Activated gamma-delta T cell treated with Interleukin-2 at 50 U/mL for 16 hours (primary cell): ENCODE results near the gene AADACL4.
"Not testable (repeated sequence)": the region's sequence is repeated elsewhere in the genome, so short reads cannot be mapped to it uniquely, and the experiment has no call there.

Experiments
- DNase-seq: peaks from one replicate; pipeline ENCODE4 v3.0.0-alpha.2; 2020

AADACL4 gene

DNA sequence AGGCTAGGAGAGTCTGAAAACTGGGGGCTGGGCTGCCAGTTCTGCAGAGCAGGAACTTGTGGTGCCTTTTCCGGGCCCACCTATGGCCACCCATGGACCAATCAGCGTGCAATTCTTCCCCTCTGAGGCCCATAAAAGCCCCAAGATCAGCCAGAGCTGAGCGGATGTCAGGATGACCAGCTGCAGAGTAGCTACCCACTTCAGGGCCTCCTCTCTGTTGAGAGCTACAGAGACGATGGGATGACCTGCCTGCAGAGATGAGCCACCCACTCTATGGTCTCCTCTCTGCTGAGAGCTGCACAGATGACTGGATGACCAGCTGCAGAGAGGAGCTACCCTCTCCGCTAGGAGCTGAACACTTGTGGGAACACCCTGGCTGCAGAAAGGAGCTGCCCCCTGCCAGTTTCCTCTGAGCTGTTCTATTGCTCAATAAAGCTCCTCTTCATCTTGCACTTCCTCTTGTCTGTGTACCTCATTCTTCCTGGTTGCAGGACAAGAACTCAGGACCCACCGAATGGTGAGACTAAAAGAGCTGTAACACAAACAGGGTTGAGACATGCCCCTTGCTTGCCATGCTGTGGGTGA is 12.8 kb upstream of the AADACL4 start:
- DNase-seq, result no peak

DNA sequence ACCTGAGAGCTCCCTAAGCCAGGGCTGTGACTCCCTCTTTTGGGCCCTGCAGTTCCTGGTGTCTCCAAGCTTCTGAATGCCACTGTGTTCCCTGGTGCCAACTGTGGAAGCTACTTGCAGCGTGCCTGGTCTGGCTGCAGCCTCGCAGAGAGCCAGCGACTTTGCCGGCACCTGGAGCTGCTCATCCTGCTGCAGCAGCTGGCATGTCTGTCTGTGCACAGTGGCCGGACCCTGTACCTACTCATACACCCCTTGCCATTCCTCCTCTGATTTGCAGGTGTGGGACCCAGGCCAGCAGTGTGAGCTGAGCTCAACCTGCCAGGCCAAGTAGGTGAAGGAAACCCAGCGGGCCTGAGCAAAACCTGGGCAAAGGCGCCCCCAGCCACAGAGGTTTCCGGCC is 12.3 kb upstream of the AADACL4 start:
- DNase-seq, result no peak

DNA sequence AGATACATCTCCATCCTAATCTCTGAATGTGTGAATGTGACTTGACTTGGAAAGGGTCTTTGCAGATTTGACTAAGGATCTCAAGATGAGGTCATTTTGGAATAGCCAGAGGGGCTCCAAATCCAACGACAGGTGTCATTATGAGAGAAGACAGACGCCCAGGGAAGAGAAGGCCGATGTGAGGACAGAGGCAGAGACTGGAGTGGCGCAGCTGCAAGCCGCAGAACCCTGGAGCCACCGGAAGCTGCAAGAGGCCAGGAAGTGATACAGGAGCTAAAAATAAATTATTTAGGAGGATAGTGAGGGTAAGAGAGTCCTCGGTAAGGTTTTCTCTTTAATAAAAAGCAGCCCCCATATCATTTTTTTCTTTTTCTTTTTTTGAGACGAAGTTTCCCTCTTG is 9.7 kb upstream of the AADACL4 start:
- DNase-seq, result no peak

DNA sequence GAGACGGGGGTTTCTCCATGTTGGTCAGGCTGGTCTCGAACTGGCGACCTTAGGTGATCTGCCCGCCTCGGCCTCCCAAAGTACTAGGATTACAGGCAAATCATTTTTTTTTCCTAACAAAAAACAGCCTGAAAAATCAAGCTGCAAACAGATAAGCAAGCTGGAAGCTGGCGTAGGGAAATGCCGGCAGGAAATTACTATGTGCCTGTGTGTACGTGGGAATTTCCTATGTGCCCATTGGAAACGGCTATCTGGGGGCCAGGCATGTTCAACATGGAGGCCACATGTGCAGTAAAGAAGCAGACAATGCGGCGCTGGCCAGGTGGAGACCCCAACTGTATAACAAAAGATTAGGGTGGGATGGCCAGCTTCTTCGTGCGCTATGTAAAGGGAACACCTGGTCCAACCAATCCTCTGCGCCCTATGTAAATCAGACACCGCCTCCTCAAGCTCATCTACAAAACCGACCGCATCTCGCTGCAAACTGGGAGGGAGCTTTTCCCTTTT is 9.1 kb upstream of the AADACL4 start:
- no peak for DNase-seq

DNA sequence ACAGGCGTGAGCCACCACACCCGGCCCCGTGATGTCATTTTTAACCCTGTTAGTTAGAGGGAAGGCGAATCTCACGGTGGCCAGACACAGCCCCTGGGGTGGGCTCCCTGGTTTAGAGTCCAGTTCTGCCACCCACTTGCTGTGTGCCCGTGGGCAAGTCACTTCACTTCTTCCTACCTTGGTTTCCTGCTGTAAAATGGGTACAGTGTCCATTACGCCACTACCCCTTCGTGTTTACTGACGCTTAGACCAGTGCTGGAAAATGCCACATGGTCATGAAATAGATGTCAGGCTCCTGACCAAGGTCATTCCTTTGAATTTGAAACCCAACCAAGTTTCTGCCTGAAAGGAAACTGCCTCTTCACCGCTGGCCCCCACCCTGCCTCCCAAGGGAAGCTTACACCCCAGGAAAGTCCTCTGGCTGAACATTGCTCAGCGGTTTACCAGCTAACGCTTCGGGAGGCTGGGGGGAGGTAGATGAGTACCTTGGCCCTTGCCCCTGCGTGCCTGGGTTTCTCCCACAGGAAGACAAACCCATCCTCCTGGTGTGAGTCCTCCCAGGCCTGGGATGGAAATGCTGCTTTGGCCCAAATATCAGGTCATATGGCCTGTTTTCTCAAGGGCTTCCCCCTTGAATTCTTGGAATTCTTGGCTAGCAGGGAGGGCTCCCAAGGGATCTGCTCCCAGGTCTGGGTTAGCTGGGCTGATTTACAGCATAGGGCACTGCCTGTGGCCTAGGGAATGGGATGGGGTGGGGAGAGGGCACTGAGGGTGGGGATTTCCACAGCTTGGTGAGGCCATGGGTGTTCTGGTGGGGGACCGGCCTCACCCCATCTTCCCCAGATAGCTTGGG is 7.6 kb upstream of the AADACL4 start:
- no peak for DNase-seq

DNA sequence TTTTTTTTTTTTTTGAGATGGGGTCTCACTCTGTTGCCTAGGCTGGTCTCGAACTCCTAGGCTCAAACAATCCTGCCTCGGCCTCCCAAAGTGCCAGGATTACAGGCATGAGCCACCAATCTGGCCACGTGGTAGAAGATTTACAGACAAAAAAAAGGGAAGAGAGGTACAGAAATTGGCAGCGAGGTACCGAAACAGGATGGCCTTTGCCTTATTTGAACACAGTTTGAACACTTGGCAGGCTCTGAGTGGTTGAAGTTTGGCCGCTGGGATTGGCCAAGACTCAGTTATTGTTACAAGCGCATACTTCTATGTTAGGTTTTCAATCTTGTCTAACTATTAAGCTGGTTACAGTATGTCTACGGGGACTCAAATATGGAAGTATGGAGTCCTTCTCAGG is 6.2 kb upstream of the AADACL4 start:
- no peak for DNase-seq

DNA sequence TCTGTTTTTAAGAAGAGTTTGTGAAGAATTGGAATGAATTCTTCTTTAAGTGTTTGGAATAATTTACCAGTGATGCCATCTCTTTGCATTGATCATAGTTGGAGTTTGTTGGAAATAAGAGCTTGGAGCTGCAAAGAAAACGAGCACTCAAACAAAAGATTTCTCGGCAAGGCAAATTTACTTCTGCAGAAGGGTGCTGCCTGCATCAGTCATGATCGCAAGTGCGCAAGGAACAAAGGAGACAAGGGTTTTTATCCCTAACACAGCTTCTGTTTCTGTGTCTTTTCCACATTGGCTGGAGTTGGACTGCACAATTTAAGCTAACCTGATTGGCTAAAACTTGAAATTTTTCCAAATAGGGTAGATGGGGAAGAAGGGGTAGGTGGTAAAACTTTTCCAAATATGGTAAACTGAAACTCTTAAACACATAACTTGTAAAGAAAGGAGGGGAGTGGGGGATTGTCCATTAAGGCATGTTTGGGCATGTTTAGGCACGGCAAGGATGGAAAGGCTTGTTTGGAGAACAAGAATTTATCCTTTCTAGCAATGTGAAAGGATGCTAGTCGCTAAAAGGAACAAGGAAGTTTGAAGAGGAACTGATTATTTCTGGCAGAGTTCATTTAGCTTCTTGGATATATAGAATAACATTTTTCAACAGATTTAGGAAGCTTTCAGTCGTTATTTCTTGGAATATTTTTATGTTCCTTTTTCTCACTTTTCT is 3.5 kb upstream of the AADACL4 start:
- no peak for DNase-seq

DNA sequence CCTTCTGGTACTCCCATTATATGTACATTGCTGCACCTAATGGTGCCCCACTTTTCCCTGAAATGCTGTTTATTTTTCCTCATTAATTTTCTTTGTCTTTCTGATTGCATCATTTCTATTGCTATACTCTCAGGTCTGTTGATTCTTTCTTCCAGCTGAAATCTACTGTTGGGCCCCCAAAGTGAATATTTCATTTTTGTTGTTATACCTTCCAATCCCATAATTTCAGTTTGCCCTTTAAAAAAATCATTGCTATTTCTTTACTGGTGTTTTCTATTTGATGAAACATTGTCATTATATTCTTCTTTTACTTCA is 3.0 kb upstream of the AADACL4 start:
- DNase-seq, result no peak

DNA sequence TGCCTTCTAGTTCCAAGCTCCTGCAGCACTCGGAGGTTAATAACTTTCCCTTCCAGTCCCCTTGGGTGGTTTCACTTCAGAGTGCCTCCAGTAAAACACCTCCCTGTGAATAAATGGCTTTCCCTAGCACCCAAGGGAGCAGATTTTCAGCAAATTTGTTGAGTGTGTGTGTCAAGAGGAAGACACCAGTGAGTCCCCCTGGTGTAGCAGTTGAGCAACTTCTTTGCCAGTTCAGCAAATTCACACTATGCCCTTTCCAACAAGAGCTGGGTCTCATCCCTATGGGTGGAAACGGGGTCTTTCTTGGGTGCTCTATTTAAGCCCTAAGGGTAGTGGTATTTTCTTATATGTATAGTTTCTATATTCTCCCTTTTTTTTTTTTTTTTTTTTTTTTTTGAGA is 806 bp upstream of the AADACL4 start:
- no peak for DNase-seq

DNA sequence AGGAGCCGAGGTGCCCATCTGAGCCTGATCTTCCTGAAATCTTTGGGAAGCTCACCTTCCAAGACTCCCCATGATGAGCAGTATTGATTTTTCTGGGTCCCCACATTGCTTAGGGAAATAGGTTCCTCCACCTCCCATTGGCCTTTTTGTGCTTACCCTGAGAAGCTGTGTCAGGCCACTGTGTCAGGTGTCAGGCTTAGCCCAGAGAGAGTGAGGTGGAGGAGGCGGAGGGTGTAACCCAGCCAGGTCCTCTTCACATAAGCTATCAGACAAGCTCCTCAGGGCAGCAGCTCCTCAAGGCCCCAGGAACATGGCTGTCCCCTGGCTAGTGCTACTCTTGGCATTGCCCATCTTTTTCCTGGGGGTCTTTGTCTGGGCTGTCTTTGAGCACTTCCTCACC is 352 bp downstream of the AADACL4 start:
- no peak for DNase-seq

DNA sequence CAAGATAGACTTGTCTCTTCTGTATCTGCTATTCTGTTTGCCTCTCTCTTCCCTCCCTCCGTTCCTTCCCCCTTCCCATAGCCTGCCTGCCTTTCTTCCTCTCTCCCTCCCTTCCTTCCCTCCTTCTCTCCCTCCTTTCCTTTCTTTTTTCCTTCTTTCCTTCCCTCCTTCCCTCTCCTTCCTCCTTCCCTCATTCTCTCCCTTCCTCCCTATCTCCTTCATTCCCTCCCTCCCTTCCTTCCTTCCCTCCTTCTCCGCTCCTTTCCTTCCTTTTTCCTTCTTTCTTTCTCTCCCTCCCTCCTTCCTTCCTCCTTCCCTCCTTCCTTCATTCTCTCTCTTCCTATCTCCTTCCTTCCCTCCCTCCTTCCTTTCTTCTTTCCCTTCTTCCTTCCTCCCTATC is 944 bp downstream of the AADACL4 start:
- no peak for DNase-seq

DNA sequence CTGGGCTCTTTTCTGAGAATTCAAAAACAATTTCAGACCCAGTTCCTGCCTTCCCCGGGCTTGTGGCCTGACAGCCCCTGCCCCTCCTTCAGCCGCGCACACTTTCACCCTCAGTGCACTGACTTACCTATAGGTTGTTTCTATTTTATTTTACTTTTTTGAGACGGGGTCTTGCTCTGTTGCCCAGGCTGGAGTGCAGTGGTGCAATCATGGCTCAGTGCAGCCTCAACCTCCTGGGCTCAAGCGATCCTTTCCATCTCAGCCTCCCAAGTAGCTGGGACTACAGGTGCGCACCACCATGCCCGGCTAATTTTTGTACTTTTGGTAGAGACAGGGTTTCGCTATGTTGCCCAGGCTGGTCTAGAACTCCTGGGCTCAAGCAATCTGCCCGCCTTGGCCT is 1.5 kb downstream of the AADACL4 start:
- DNase-seq, result not testable (repeated sequence)

DNA sequence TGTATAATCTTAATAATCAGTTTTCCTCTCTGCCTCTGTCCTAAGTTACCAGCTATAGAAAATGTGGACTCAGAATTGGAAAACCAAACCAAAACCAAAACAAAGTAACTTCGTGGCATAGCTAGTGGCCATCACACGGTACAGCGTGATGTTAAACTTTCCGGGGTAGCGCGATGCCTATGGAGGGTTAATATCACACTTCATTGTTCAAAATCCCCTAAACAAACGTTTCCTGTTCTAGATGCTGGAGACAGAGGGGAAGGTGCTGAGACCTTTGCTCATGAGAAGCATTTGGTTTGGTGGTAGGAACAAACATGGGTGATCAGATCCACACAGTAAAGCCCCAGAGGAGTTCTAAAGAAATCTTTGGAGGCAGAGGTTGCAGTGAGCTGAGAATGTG is 4.9 kb downstream of the AADACL4 start:
- DNase-seq, result no peak

DNA sequence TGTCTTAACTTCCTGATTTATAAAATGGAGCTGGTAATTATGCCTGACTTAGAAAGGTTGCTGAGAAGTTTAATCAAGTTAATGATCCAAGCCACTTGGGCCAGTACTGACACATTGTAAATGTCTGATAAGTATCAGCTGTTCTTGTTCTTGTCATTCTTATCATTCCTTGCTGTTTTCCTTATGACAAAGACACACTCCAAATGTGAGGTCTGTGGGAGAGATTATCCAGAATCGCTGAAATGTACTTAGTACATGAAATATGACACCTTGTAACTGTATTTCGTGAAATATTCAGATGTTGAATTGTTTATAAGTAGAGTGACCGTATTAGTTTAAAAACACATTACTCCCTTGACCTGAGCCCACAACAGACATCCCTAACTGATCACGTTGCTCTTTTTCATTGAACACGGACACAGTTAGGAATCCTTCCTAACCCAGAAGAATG is 6.1 kb downstream of the AADACL4 start:
- DNase-seq, result no peak

DNA sequence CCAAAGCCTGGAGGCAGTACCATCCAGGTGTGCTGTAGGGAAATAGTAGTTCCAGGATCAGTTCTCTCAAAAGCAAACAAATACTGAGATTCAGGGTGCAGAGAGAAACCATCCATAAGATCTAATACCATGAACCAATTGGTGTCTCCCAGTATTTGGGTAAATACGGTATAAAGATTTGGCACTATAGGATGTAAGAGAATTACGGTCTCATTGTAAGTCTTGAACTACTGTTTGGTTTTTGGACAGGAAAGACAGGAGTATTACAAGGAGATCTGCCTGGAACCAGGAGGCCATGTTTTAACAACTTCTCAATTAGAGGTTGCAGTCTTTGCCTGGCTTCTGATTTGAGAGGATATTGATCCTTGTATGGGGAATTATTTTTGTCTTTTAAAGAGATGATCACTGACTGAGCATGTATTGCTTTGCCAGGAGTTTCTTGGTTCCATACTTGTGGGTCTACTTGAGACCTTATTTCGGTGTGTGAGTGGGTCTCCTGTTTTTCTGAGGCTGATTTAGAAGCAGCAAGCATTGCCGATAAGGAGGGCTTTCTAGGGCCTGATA is 10.2 kb downstream of the AADACL4 start:
- DNase-seq, result no peak

DNA sequence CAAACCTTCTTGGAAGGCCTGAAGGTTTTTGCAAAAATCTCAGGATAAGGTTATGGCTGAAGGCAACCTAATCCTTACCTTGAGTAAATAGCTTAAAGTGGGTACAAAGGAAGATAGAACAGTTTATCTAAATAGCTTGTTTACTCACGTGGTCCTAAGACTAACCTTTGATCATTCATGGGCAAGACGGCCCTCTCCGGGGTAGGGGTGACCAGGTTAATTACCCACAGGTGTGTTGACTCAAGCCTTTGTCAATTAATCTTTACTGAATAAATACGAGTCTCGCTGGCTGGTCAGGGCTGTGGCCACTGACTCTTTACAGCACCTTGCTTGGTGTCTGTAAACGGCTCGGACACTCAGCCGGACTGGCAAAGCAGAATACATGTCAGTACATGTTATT is 10.8 kb downstream of the AADACL4 start:
- DNase-seq, result no peak

DNA sequence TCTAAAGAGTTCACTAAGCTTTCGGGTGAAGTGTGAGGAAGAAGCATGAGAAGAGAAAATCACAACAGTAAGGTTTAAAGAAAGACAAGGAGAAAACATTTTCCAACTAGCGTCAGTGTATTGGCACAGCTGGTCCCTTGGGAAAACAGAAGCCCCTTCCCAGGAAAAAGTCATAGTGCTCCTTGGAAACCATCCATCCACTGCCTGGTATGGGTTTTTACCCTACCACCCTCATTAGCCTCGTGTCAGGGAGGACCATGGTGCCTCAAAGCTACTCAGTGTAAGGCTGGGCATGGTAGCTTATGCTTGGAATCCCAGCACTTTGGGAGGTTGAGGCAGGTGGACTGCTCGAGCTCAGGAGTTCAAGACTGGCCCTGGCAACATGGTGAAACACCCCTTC is 12.7 kb downstream of the AADACL4 start:
- no peak for DNase-seq

DNA sequence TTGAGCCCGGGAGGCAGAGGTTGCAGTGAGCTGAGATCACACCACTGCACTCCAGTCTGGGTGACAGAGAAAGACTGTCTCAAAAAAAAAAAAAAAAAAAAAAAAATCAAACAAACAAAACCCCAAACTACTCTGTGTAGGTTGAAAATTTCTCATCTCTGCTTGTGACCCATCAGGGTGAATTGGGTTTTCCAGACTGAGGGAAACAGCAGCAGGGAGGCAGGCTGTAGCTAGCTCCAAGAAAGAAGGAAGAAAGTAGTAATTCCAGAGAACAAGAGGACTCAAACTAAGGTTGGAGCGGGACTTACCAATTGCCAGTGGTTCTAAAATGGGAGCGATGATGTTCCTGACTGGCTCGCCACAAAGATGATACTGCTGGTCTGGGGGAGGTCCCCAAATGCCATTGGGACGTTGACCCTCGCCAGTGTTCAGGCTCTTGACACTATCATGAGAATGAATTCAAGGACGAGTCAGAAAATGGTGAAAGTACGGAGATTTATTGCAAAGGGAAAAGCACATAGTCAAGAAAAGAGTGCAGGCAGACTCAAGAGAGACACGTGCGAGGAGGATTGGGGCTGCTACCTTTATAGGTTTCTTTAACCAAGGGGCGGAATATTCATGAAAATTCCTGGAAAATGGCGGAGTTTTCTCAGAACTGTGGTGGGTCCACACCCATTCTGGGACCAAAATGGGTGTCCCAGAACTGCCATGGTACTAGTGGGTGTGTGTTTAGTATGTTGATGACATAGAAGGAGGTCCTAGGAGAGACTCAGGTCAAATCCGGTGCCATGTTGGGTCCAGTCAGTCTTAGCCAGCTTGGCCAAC is 13.4 kb downstream of the AADACL4 start:
- DNase-seq, result no peak

DNA sequence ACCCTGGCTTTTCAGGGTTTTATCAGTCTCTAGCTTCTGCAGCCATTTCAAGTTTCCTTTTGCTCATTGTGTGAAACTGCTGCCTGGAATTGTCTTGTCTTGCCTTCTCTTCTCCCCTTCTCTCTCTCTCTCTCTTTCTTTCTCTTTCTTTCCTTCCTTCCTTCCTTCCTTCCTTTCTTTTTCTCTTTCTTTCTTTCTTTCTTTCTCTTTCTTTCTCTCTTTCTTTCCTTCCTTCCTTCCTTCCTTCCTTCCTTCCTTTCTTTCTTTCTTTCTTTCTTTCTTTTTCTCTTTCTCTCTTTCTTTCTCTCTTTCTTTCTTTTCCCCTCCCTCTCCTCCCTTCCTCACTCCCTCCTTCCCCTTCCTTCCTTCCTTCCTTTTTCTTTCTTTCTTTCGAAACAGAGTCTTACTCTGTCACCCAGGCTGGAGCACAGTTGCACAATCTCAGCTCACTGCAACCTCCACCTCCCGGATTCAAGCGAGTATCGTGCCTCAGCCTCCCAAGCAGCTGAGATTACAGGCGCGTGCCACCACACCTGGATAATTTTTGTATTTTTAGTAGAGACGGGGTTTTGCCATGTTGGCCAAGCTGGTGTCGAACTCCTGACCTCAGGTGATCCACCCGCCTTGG is 14.1 kb downstream of the AADACL4 start:
- DNase-seq, result not testable (repeated sequence)

DNA sequence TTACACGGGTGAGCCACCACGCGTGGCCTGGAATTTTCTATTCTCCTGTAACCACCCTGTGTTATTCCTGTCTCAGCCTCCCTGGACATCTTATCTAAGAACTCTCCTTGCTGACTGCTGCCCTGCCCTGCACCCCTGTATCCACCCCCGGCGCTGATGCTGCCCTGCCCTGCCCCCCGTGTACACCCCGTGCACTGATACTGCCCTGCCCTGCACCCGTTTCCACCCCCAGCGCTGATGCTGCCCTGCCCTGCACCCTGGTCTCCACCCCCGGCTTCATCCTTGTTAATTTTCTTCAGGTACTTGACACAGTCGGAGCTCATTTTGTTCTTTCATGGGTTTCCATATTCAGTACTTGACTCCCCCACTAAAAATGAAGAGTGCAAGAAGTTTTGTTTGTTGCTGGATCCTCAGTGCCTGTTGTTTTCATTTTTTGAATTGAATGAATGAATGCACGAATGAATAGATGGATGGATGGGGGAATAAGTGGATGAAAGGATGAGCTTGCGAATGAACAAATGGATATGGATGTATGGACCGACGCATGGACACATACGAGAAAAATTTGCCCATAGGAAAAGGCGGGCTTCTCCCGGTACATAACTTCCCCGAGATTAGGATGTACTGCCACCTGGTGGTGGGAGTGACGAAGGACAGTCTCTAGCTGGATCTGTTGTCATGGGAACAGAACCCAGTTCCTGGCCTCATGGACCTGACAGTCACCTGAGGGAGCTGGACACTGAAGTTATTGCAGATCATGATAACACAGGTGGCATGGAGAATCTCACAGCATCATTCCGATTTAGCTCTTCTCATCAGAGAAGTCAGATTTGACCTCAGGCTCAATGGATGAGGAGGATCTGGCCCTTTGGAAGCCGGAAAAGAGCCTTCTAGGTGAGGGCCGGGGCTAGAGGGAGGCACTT is 14.9 kb downstream of the AADACL4 start:
- peak; percentile 68 for DNase-seq

DNA sequence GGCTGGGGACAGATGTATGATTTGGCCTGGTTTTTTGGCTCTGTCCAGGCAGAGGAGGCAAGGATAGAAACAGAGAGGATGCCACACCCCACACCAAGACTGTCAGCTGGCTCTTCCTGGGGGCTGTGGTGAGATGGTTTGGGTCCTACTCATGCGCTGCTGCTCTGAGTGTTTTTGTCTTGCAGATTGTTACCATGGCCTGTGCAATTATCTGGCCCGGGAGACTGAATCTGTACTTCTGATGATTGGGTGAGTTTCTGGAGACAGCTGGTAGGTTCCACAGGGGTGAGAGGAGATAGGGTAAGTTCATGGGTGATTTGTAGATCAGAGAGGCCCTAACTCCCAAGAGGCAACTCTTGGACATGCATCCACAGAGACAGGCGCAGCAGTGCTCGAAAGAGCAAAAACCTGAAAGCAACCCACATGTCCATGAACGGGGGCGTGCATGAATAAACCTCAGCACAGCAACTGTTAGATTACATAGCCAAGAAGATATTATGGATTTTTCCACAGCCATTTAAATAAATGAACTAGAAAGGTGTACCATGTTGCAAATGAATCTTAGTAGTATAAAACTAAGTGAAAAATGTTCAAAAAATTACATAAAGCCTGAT is 17.8 kb downstream of the AADACL4 start:
- DNase-seq, result no peak
